ENCODE results near the gene OR8B3.

The OR8B3 gene

DNA sequence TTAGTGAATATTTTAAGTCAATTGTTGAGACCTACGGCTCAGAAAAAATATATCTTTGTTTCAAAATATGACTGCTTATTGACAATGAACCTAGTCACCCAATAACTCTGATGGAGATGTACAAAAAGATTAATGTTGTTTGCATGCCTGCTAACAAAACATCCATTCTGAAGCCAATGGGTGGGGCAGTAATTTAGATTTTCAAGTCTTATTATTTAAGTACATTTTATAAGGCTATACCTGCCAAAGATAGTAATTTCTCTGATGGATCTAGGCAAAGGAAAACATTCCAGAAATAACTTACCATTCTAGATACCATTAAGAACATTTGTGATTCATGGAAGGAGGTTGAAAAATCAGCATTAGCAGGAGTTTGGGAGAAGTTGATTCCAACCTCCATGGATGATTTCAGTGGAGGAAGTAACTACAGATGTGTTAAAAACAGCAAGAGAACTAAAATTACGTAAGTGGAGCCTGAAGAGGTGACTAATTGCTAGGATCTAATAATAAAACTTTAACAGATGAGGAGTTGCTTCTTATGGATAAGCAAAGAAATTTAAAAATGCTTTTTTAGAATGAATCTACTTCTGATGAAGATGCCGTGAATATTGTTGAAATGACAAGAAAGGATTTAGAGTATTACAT lies 52.4 kb downstream of the OR8B3 start:
- DNase-seq, result no peak

Data from stimulated activated CD4-positive, alpha-beta T cell treated with anti-CD3 and anti-CD28 coated beads, Interleukin-4, amount 100 ng/mL, for 4 hours (primary cell).